ENCODE results near the gene OLFML2A.

DNA sequence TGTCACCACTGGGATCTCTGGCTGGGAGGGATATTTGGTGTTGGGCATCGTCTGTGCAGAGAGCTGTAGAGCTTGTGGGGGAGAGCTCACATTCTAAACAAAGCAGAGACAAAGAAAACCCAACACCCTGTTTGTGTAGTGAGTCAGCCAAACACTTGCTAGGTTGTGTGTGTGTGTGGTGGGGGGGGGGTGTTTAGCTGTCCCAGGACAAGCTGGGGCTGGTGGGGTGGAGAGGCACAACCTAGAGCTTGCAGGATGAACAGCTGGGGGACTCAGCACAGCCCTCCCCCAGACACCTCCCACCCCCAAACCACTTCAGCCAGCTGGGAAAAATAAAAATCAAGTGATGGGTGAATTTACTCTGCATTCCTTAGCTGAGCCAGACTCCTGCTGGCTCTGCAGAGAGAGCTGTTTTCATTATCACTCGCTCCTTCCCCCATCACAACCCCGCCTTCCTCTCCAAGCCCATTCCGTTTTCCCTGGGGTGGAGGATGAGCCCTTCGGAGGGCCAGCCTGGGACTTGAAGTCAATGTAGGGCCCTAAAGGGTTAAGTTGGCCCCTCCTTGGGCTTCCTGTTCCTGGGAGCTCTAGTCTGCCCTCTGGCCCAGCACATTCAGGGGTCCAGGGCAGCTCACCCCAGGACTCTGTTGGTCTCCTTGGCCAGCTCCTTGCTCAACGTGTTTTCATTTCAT, 2.6 kb downstream of the OLFML2A start:
- no peak for TF ChIP-seq CTCF (IDR thresholded peaks at IDR 0.05; ENCODE audit: low read depth, low read length)
- no peak for TF ChIP-seq EZH2phosphoT487 (IDR thresholded peaks at IDR 0.05; ENCODE audit: low read depth)
